H9 (cell line): ENCODE results near the gene CDH4. TPM values are rescaled to one million over a fixed set of nuclear protein-coding genes. Genes with fewer than 3 reads are reported as not detected.

Source experiments
- DNase-seq: peaks from one replicate; pipeline ENCODE4 v3.0.0-alpha.2; 2017
- H2AFZ ChIP-seq: one replicate; pipeline ENCODE4 v1.6.1; 2013; ENCODE audit warnings: mild to moderate bottlenecking, low read length, control low read depth, moderate library complexity
- H2AK5ac ChIP-seq: 2 replicates; pipeline ENCODE4 v1.6.1; 2013; ENCODE audit warnings: low read length, control low read depth, mixed read lengths; ENCODE audit not compliant: insufficient read length
- H2BK120ac ChIP-seq: one replicate; pipeline ENCODE4 v1.6.1; 2013; ENCODE audit warnings: low read depth, mild to moderate bottlenecking, low read length, control low read depth, inconsistent platforms; ENCODE audit not compliant: poor library complexity, severe bottlenecking
- H2BK12ac ChIP-seq: 2 replicates; pipeline ENCODE4 v1.6.1; 2013; ENCODE audit warnings: low read length, control low read depth, mixed read lengths, low read depth; ENCODE audit not compliant: insufficient read length
- H2BK15ac ChIP-seq: 2 replicates; pipeline ENCODE4 v1.6.1; 2013; ENCODE audit warnings: low read depth, low read length, control low read depth
- H2BK20ac ChIP-seq: one replicate; pipeline ENCODE4 v1.6.1; 2013; ENCODE audit warnings: low read depth, mild to moderate bottlenecking, low read length, control low read depth, inconsistent platforms; ENCODE audit not compliant: poor library complexity, severe bottlenecking
- H2BK5ac ChIP-seq: 2 replicates; pipeline ENCODE4 v1.6.1; 2013; ENCODE audit warnings: low read length, control low read depth, mixed read lengths; ENCODE audit not compliant: insufficient read length
- H3K14ac ChIP-seq: 2 replicates; pipeline ENCODE4 v1.6.1; 2013; ENCODE audit warnings: low read length, control low read depth; ENCODE audit not compliant: insufficient read depth
- H3K18ac ChIP-seq: 2 replicates; pipeline ENCODE4 v1.6.1; 2013; ENCODE audit warnings: low read depth, mild to moderate bottlenecking, mixed read lengths, low read length, control low read depth; ENCODE audit not compliant: insufficient read length
- H3K23ac ChIP-seq: 2 replicates; pipeline ENCODE4 v1.6.1; 2013; ENCODE audit warnings: low read length, control low read depth, mixed read lengths, low read depth; ENCODE audit not compliant: insufficient read length
- H3K23me2 ChIP-seq: 2 replicates; pipeline ENCODE4 v1.6.1; 2013; ENCODE audit warnings: low read depth, mild to moderate bottlenecking, mixed read lengths, low read length, control low read depth; ENCODE audit not compliant: insufficient read length, poor library complexity, severe bottlenecking
- H3K27ac ChIP-seq: 2 replicates; pipeline ENCODE4 v1.5.1; 2013; ENCODE audit warnings: low read length, control low read depth, mixed read lengths, low read depth; ENCODE audit not compliant: insufficient read length
- H3K27me3 ChIP-seq: 2 replicates; pipeline ENCODE4 v1.6.1; 2013; ENCODE audit warnings: low read length, control low read depth, inconsistent platforms; ENCODE audit not compliant: insufficient read depth
- H3K4ac ChIP-seq: 2 replicates; pipeline ENCODE4 v1.6.1; 2013; ENCODE audit warnings: low read depth, mild to moderate bottlenecking, control low read depth, inconsistent platforms, low read length, moderate library complexity
- H3K4me1 ChIP-seq: 2 replicates; pipeline ENCODE4 v1.6.1; 2013; ENCODE audit warnings: low read length, control low read depth, inconsistent platforms; ENCODE audit not compliant: insufficient read depth
- H3K4me2 ChIP-seq: 2 replicates; pipeline ENCODE4 v1.6.1; 2013; ENCODE audit warnings: low read length, control low read depth, mixed read lengths; ENCODE audit not compliant: insufficient read length, insufficient read depth
- H3K56ac ChIP-seq: 2 replicates; pipeline ENCODE4 v1.6.1; 2013; ENCODE audit warnings: low read depth, mild to moderate bottlenecking, mixed read lengths, low read length, control low read depth; ENCODE audit not compliant: insufficient read length
- H3K79me1 ChIP-seq: 2 replicates; pipeline ENCODE4 v1.6.1; 2013; ENCODE audit warnings: low read depth, mild to moderate bottlenecking, moderate library complexity, low read length, control low read depth, inconsistent platforms; ENCODE audit not compliant: insufficient read depth, poor library complexity, severe bottlenecking
- H3K79me2 ChIP-seq: 2 replicates; pipeline ENCODE4 v1.6.1; 2013; ENCODE audit warnings: low read length, control low read depth, inconsistent platforms; ENCODE audit not compliant: insufficient read depth
- H3K9ac ChIP-seq: 2 replicates; pipeline ENCODE4 v1.6.1; 2013; ENCODE audit warnings: low read length, control low read depth, mixed read lengths; ENCODE audit not compliant: insufficient read length; ENCODE audit errors: extremely low read depth
- H3K9me3 ChIP-seq: one replicate; pipeline ENCODE4 v1.6.1; 2013; ENCODE audit warnings: low read depth, low read length, inconsistent platforms; ENCODE audit not compliant: control insufficient read depth
- H3T11ph ChIP-seq: one replicate; pipeline ENCODE4 v1.6.1; 2013; ENCODE audit warnings: mild to moderate bottlenecking, low read length, control low read depth, inconsistent platforms
- H4K20me1 ChIP-seq: one replicate; pipeline ENCODE4 v1.6.1; 2013; ENCODE audit not compliant: control insufficient read depth, insufficient read length, insufficient read depth
- H4K5ac ChIP-seq: 2 replicates; pipeline ENCODE4 v1.6.1; 2013; ENCODE audit warnings: low read depth, mild to moderate bottlenecking, mixed read lengths, low read length, control low read depth; ENCODE audit not compliant: insufficient read length
- H4K8ac ChIP-seq: replicated peaks from 2 replicates; pipeline ENCODE4 v1.6.1; 2013; ENCODE audit warnings: low read length, control low read depth, mixed read lengths, low read depth; ENCODE audit not compliant: insufficient read length
- H4K91ac ChIP-seq: 2 replicates; pipeline ENCODE4 v1.6.1; 2013; ENCODE audit warnings: low read depth, mild to moderate bottlenecking, moderate library complexity, mixed read lengths, low read length, control low read depth; ENCODE audit not compliant: insufficient read length
- H3K27ac Mint-ChIP-seq, 3 experiments: 2 replicates in 2 of 3; 3 replicates in 1 of 3; pipeline ENCODE4 v1.8.0; 2020 to 2021; ENCODE audit warnings: mixed read lengths in 3 of 3, mild to moderate bottlenecking in 1 of 3, moderate library complexity in 1 of 3
- H3K27me3 Mint-ChIP-seq: 2 replicates; pipeline ENCODE4 v1.8.0; 2021; ENCODE audit warnings: low read depth, mild to moderate bottlenecking, moderate library complexity, mixed read lengths
- H3K36me3 Mint-ChIP-seq, 3 experiments: 2 replicates in 2 of 3; 3 replicates in 1 of 3; pipeline ENCODE4 v1.8.0; 2020 to 2021; ENCODE audit warnings: low read depth in 3 of 3, mixed read lengths in 3 of 3; ENCODE audit not compliant: insufficient read depth in 1 of 3
- H3K4me1 Mint-ChIP-seq, 2 experiments: 2 replicates each; pipeline ENCODE4 v1.8.0; 2020; ENCODE audit warnings: mixed read lengths in 2 of 2
- H3K4me3 Mint-ChIP-seq, 2 experiments: 2 replicates in 1 of 2; 3 replicates in 1 of 2; pipeline ENCODE4 v1.8.0; 2020 to 2021; ENCODE audit warnings: mild to moderate bottlenecking in 2 of 2, mixed read lengths in 2 of 2, moderate library complexity in 1 of 2
- H3K9me3 Mint-ChIP-seq, 2 experiments: 2 replicates in 1 of 2; 3 replicates in 1 of 2; pipeline ENCODE4 v1.8.0; 2020; ENCODE audit warnings: mild to moderate bottlenecking in 2 of 2, mixed read lengths in 2 of 2, moderate library complexity in 1 of 2
- CTCF ChIP-seq: fragments of 200-600 bp; sonication (generic); conservative IDR thresholded peaks from 3 replicates; pipeline ENCODE4 v1.8.0; 2021; ENCODE audit warnings: antibody characterized with exemption, mild to moderate bottlenecking
- WGBS: extraction: QIAGEN DNeasy Blood & Tissue Kit; methylation state at CpG from one replicate; pipeline ENCODE4 v1.1.7; 2013; ENCODE audit warnings: missing lambda C conversion rate, low lambda C conversion rate, mixed read lengths; ENCODE audit not compliant: insufficient read length; ENCODE audit errors: extremely low coverage; 5-methylcytosine and 5-hydroxymethylcytosine counted together
- total RNA-seq: library from RNA; stranded (reverse); gene quantifications from 2 replicates; pipeline ENCODE4 v1.2.1, GENCODE V29; 2021

Gene CDH4
- total RNA-seq, 1 experiment from 2014 or later = 3.0 TPM

GRCh38 chr20:61656198-61656597, 404.1 kb downstream of the CDH4 start:
- H3K23me2 ChIP-seq = no peaks in the 10 kb centered on the region
- no peaks in the 10 kb centered on the region for H3K9me3 ChIP-seq
- H2BK15ac ChIP-seq = no peak overlapping the region
- H2BK20ac ChIP-seq = no peak overlapping the region
- Mint-ChIP-seq H3K27ac (no peak overlapping the region; a peak in 1 of 7 replicates), H3K27me3 (peaks cover 36% of the 10 kb centered on the region), H3K4me1 (peaks cover 0 to 3% of the 10 kb centered on the region in 2 experiments; a peak in 2 of 4 replicates), H3K4me3 (no peak overlapping the region), H3K9me3 (peaks cover 6% of the 10 kb centered on the region in 2 experiments), H3K36me3 (peaks cover 0 to 6% (median 5%) of the 10 kb centered on the region in 3 experiments; a peak in 3 of 7 replicates)
- WGBS = no CpG with 5 or more reads among the region's 21 CpGs
- no peak overlapping the region for H3K9ac ChIP-seq
- H3T11ph ChIP-seq = no peak overlapping the region
- no peak for TF ChIP-seq CTCF
- no peaks in the 10 kb centered on the region for H3K4me1 ChIP-seq
- no peak overlapping the region for H2AK5ac ChIP-seq
- H3K27ac ChIP-seq = no peak overlapping the region
- H3K18ac ChIP-seq = no peak overlapping the region
- H3K79me1 ChIP-seq = no peaks in the 10 kb centered on the region
- no peak overlapping the region for H3K4me2 ChIP-seq
- no peak overlapping the region for H2AFZ ChIP-seq
- H4K20me1 ChIP-seq = no peaks in the 10 kb centered on the region
- no peak overlapping the region for H2BK120ac ChIP-seq
- no peak overlapping the region for H2BK12ac ChIP-seq
- no peak overlapping the region for H4K5ac ChIP-seq
- H2BK5ac ChIP-seq = no peak overlapping the region
- H4K8ac ChIP-seq = no peak overlapping the region
- DNase-seq = no peak
- H3K4ac ChIP-seq = no peak overlapping the region
- no peak overlapping the region for H4K91ac ChIP-seq
- H3K27me3 ChIP-seq = peaks cover 4% of the 10 kb centered on the region; the same call in 1 of the 2 replicates
- H3K14ac ChIP-seq = no peak overlapping the region
- H3K23ac ChIP-seq = no peak overlapping the region
- no peaks in the 10 kb centered on the region for H3K79me2 ChIP-seq
- no peak overlapping the region for H3K56ac ChIP-seq
